ENCODE results near the gene SPEM3.
A peak's percentile ranks its signal among the peaks of the same experiment; 100 is the strongest.

The SPEM3 gene

GRCh38 chr17:7428557-7428956 lies at the start of gene SPEM3:
Gene SPEM3, plus strand, starts transcription at chr17:7428857. Its CDS starts 46 bp downstream, at chr17:7428903.
- DNase-seq (ENCODE audit: low read depth): no peak

GRCh38 chr17:7379134-7379533 lies 49.5 kb upstream of the SPEM3 start:
- no peak for DNase-seq (ENCODE audit: low read depth)

- no peak for DNase-seq (ENCODE audit: low read depth)
Observed at GRCh38 chr17:7380321-7380720, 48.3 kb upstream of the SPEM3 start.

- no peak for DNase-seq (ENCODE audit: low read depth)
Observed at GRCh38 chr17:7380855-7381683, 47.6 kb upstream of the SPEM3 start, which contains the start of gene TNK1. Gene TNK1, plus strand, starts transcription at chr17:7381089. Its CDS starts 1,838 bp downstream, at chr17:7382927.

GRCh38 chr17:7382901-7383300 lies 45.8 kb upstream of the SPEM3 start:
- no peak for DNase-seq (ENCODE audit: low read depth)

GRCh38 chr17:7383371-7383741 lies 45.3 kb upstream of the SPEM3 start:
- no peak for DNase-seq (ENCODE audit: low read depth)

GRCh38 chr17:7383742-7384488 lies 44.7 kb upstream of the SPEM3 start:
- peak; percentile 70 for DNase-seq (ENCODE audit: low read depth)

GRCh38 chr17:7384489-7385081 lies 44.1 kb upstream of the SPEM3 start:
- DNase-seq (ENCODE audit: low read depth): no peak

GRCh38 chr17:7388856-7389255 lies 39.8 kb upstream of the SPEM3 start:
- no peak for DNase-seq (ENCODE audit: low read depth)

GRCh38 chr17:7389924-7390910 lies 38.4 kb upstream of the SPEM3 start:
- DNase-seq (ENCODE audit: low read depth): no peak

- DNase-seq (ENCODE audit: low read depth): no peak
Observed at GRCh38 chr17:7391307-7391706, 37.4 kb upstream of the SPEM3 start.

- DNase-seq (ENCODE audit: low read depth): no peak
Observed at GRCh38 chr17:7392696-7393612, 35.7 kb upstream of the SPEM3 start.

- peak; percentile 42 for DNase-seq (ENCODE audit: low read depth)
Observed at GRCh38 chr17:7393613-7394451, 34.8 kb upstream of the SPEM3 start.

- peak; percentile 67 for DNase-seq (ENCODE audit: low read depth)
Observed at GRCh38 chr17:7394452-7395191, 34.0 kb upstream of the SPEM3 start, which contains the start of gene PLSCR3. Gene PLSCR3, minus strand, starts transcription at chr17:7394525. Its CDS starts 415 bp downstream, at chr17:7394110.

- no peak for DNase-seq (ENCODE audit: low read depth)
Observed at GRCh38 chr17:7396147-7396546, 32.5 kb upstream of the SPEM3 start.

- DNase-seq (ENCODE audit: low read depth): no peak
Observed at GRCh38 chr17:7398612-7399011, 30.0 kb upstream of the SPEM3 start.

GRCh38 chr17:7403043-7403726 lies 25.5 kb upstream of the SPEM3 start:
- DNase-seq (ENCODE audit: low read depth): no peak

- DNase-seq (ENCODE audit: low read depth): no peak
Observed at GRCh38 chr17:7403727-7403976, 25.0 kb upstream of the SPEM3 start.
